Measurements from ENCODE around the gene ZFP62. TPM values are rescaled to one million over a fixed set of nuclear protein-coding genes. Genes with fewer than 3 reads are reported as not detected.
A peak's percentile ranks its signal among the peaks of the same experiment; 100 is the strongest.

ZFP62 gene
- total RNA-seq, 1 donor from 2014 or later = 14.7 TPM

DNA sequence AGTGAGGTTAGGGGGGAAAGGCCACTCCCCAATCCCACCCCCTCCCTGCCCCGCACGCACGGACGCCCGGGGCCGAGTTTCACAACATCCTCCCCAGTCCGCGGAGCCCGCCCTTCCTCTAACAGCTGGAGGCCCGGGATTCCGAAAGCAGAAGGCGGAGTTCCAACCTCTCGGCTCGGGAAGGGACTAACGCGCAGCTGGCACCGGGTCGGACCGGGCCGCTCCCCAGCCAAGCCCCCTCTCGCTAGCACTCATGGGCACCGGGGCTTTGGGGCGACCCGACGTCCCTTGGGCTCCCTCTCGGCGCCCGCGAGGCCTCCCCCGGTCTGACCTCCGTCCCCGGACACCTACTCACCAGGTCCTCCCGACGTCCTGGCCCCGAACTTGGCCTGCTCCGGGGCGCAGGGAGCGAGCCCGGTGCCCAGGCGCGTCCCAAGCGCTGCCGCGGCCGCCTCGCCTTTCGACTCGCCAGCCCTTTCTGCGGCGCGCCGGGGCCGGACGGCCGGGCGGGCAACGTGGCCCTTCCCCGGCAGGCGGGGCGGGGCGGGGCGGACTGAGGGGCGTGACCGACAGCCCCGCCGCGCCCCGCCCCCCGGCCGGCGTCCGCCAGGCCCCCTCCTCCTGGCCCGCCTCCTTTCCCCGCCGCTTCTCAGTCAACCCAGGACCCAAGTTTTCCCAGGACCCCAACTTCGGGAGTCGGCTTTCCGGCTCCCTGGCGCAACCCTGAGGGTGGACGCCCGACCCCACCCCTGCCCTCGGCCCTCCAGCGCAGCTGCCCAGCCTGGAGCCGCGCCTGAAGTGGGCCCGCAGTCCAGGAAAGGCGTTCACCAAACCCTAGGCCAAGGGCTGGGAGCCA is 58.5 kb downstream of the ZFP62 start, which contains the start of gene MGAT1:
MGAT1 (minus strand) TSS at position 482 of the 856 bp plus-strand sequence. CDS start 9,835 bp downstream, outside the sequence.
- intact Hi-C loops (cut with DNase I) = loop anchor here (5.0 kb wide), 3 partner anchors 60 to 385 kb away; partner anchors contain the start of genes BTNL9 and ZFP62
- DNase-seq (ENCODE audit: missing footprints) (peak; percentile 95), ATAC-seq (peak; percentile 89)

- intact Hi-C loops (cut with DNase I) = loop anchor here (5.0 kb wide), 3 partner anchors 61 to 386 kb away; partner anchors contain the start of genes BTNL9 and ZFP62
- DNase-seq (ENCODE audit: missing footprints) (no peak), ATAC-seq (peak; percentile 8)
Measured at GRCh38 chr5:180801596-180802324, 59.3 kb downstream of the ZFP62 start.

- DNase-seq (ENCODE audit: missing footprints) = no peak
- no peak for ATAC-seq
- intact Hi-C loops (cut with DNase I) = loop anchor here (5.0 kb wide), 3 partner anchors 62 to 387 kb away; partner anchors contain the start of genes BTNL9 and ZFP62
Measured at GRCh38 chr5:180799902-180800801, 60.9 kb downstream of the ZFP62 start.

DNA sequence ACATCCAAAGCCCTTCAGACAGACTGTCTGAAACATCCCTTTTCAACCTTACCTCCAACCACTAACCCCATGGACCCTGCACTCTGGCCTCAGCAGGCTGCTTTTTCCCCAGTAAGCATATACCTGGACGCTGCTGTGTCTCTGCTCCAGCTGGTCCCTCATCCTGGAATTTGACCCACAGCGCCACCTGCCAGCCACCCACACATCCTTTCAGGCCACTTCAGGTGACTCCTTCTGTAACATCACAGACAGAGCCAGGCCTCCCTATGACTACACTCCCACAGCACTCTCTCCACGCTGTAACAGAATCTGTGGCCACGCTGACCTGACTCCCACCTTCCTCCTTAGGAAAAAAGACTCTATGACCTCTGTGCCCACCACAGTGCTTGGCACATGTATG is 61.9 kb downstream of the ZFP62 start:
- ATAC-seq (no peak), DNase-seq (ENCODE audit: missing footprints) (no peak)
- intact Hi-C loops (cut with DNase I) = no loop called here

DNA sequence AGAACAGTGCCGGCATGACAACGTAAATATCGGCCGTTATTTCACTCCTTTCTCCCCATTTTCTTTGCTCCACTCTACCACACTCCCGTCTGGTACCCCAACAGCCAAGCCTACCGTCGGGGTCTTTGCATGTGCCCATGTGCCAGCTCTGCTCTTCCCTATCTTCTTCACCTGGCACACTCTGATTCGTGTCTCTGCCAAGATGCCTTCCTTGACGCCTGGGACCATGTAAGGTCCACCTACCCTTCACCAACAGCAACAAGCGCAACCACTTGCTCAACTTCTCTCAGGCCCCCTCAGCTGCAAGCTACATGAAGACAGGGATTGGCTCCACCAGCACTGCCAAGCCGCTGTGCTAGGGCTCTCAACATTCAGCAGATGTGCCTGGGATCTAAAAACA is 62.9 kb downstream of the ZFP62 start:
- DNase-seq (ENCODE audit: missing footprints) = no peak
- no peak for ATAC-seq
- intact Hi-C loops (cut with DNase I) = no loop called here

Other genes with a start within 250 kb of the ZFP62 start
- gene FLT4, start 211.7 kb downstream of the ZFP62 start, total RNA-seq = 5.5 TPM
- gene OR2Y1, start 121.2 kb downstream of the ZFP62 start, total RNA-seq = not detected
- 76.0 TPM for gene MGAT1, start 58.5 kb downstream of the ZFP62 start, total RNA-seq
- gene BTNL8, start 37.9 kb upstream of the ZFP62 start, total RNA-seq = 0.41 TPM
- not detected for gene BTNL3, start 127.6 kb upstream of the ZFP62 start, total RNA-seq
- gene BTNL9, start 179.0 kb upstream of the ZFP62 start, total RNA-seq = 37.6 TPM